GM19455 (cell line): ENCODE results near the gene SPATA7.
"Not testable (repeated sequence)": the region's sequence is repeated elsewhere in the genome, so short reads cannot be mapped to it uniquely, and the experiment has no call there.

ENCODE experiments used
- ATAC-seq: cut with Tn5 transposase; IDR thresholded peaks from one replicate; pipeline ENCODE4 v1.9.1; 2021; ENCODE audit not compliant: unreplicated experiment

The SPATA7 gene

GRCh38 chr14:88385212-88386101 is at the start of gene SPATA7:
Gene SPATA7, plus strand, starts transcription at chr14:88385657. Its CDS starts 162 bp downstream, at chr14:88385819.
- peak; percentile 100 for ATAC-seq

GRCh38 chr14:88340357-88340756 is 45.1 kb upstream of the SPATA7 start:
- no peak for ATAC-seq

- ATAC-seq = no peak
Measured at GRCh38 chr14:88342980-88343379, 42.5 kb upstream of the SPATA7 start.

GRCh38 chr14:88346048-88346639 is 39.3 kb upstream of the SPATA7 start:
- no peak for ATAC-seq

- no peak for ATAC-seq
Measured at GRCh38 chr14:88348546-88348945, 36.9 kb upstream of the SPATA7 start.

- ATAC-seq = no peak
Measured at GRCh38 chr14:88351966-88352691, 33.3 kb upstream of the SPATA7 start.

- no peak for ATAC-seq
Measured at GRCh38 chr14:88352698-88353097, 32.8 kb upstream of the SPATA7 start.

- ATAC-seq = no peak
Measured at GRCh38 chr14:88354358-88354757, 31.1 kb upstream of the SPATA7 start.

- no peak for ATAC-seq
Measured at GRCh38 chr14:88359500-88359899, 26.0 kb upstream of the SPATA7 start.

- no peak for ATAC-seq
Measured at GRCh38 chr14:88363644-88364043, 21.8 kb upstream of the SPATA7 start.

GRCh38 chr14:88364710-88365413 is 20.6 kb upstream of the SPATA7 start:
- no peak for ATAC-seq

- no peak for ATAC-seq
Measured at GRCh38 chr14:88369496-88369895, 16.0 kb upstream of the SPATA7 start.

- no peak for ATAC-seq
Measured at GRCh38 chr14:88379706-88380343, 5.6 kb upstream of the SPATA7 start.

- ATAC-seq = no peak
Measured at GRCh38 chr14:88380405-88380804, 5.1 kb upstream of the SPATA7 start.

- ATAC-seq = not testable (repeated sequence)
Measured at GRCh38 chr14:88381634-88382033, 3.8 kb upstream of the SPATA7 start.

GRCh38 chr14:88384718-88385117 is 739 bp upstream of the SPATA7 start:
- no peak for ATAC-seq

- ATAC-seq = peak; percentile 4
Measured at GRCh38 chr14:88386256-88386794, 868 bp downstream of the SPATA7 start.

- ATAC-seq = no peak
Measured at GRCh38 chr14:88388741-88389282, 3.4 kb downstream of the SPATA7 start.

- no peak for ATAC-seq
Measured at GRCh38 chr14:88392609-88393008, 7.2 kb downstream of the SPATA7 start.

GRCh38 chr14:88411039-88411438 is 25.6 kb downstream of the SPATA7 start:
- ATAC-seq = no peak
